ENCODE results near the gene C12orf57.

- TF ChIP-seq CTCF (conservative IDR thresholded peaks at IDR 0.05 in 1 of 2, IDR thresholded peaks at IDR 0.05 in 1 of 2; ENCODE audit: low read depth in 1 of 2, low read length in 2 of 2) = no peak
- TF ChIP-seq EZH2 (IDR thresholded peaks at IDR 0.05; ENCODE audit: low read length, missing control alignments) = no peak
These were observed 9.9 kb downstream of the C12orf57 start for GRCh38 chr12:6953442-6954315.
